HG02588 (cell line): Measurements from ENCODE around the gene ARAP1.
"Not testable (repeated sequence)": the region's sequence is repeated elsewhere in the genome, so short reads cannot be mapped to it uniquely, and the experiment has no call there.

Experiments used
- ATAC-seq: cut with Tn5 transposase; IDR thresholded peaks from one replicate; pipeline ENCODE4 v1.9.1; 2021; ENCODE audit warnings: mild to moderate bottlenecking, moderate library complexity; ENCODE audit not compliant: unreplicated experiment

Gene ARAP1

DNA sequence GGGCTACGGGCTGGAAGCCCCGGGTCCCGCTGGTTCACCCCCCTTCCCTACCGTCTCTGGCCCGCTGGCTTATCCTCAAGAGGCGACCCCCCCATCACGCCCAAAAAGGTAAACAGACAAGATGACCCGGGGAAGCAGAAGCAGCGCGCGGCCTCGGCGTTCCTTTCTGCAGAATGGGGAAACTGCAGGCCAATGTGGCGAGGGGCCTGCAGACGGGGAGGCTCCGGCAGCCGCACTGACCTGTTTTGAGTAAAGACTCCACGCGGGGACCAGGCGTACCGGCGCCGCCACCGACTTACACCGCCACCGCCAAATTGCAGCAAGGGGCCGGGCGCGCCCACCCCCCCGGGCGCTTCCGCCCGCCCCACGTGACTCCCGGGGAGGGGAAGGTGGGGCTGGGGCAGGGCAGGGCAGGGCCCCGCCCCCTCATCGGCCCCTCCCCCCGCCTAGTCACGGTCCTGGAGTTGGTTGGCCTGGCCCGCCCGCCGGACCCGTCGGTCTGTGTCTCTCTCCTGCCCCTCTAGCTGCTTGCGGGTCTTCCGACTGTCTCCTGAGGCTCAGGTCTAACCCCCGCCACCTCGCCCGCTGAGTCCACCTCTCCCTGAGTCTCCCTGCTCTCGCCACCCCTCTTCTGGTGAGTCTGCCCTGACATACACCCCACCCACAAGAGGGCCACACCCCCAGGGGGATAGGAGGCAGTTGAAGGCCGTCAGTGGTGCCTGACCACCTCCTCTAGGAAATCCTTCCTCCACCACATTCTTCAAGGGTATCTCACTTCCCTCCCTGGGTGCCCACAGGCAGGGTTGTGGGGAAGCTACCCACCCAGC lies at the start of gene ARAP1:
Gene ARAP1 (minus strand): TSS at position 321 of the 827 bp plus-strand sequence. CDS start 25,280 bp downstream, outside the sequence.
- ATAC-seq, result peak; percentile 68

DNA sequence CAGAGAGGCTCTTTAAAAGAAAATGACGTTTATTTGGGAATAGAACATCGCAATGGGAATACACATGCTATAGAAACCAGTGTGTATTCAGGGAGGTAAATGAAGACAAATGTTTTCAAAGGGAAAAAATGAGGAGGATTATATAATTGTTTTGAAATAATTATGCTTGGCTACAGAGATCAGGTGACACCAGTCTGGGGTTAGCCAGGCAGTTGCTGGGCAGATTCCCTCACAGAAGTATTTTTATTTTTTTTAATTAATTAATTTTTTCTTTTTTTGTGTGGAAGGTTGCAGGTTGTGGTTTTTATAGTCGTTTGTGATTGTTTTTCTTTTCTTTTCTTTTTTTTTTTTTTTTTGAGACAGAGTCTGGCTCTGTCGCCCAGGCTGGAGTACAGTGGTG lies 47.2 kb upstream of the ARAP1 start:
- ATAC-seq, result no peak

DNA sequence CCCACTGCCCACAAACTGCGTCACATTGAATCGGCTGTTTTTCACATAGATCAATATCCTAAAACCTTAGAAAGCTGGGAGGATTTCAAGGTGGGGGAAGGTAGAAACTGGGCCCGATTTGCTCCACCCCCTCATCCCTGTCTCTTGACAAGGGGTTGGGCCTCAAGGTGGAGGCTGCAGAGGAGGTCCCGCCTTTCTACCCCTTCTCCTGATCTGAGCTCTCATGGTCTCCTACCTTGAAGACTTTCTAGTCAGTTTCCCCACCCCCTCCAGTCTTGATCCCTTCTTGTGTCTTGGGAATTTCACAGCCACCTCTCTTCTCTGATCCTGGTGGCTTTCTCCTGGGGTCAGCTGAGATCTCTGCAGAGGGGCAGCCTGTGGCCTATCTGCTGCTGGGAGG lies 46.2 kb upstream of the ARAP1 start:
- ATAC-seq, result no peak

DNA sequence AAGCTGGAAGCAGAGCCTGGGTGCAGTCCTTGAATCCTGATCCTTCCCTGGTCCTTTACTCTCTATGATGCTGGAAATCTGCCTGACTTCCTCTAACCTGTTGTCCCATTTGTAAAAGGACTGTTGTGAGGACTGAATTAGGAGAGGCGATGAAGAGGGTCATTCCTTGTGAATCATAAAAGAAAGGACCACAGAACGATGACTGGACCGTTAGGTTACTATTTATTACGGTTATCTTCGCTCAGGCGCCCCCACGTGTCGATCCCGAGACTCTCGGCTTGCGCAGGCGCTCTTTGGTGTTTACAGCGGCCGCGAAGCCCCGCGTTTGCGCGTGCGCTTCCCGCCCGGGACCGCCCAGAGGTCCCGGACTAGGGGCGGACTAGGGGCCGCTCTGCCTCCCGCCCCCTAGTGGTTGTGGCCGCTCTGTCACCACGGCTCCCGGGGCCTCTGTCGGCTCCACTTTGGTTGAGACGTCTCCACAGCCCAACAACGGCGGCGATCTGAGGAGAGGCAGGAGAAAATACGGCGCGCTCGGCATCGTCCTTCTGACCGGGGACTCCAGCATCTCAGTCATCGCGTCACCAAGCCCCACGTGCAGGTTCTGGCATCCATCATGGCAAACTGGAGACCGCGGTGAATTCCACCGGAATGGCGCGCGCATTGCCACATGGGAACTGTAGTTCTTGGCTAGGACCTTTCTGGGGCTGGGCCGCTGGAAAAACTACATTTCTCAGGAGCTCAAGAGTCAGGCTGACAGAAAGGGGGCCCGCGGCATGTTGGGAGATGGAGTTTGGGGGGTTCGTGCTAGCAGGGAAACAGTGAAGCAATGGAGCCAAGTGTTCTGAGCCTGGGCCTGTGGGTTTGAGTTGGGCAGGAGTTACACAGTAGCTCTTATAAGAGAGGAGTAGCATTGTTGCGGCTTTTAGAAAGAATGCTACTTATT lies 41.5 kb upstream of the ARAP1 start, which contains the start of gene STARD10:
Gene STARD10 (minus strand): TSS at position 623 of the 943 bp plus-strand sequence. CDS start 12,866 bp downstream, outside the sequence.
- peak; percentile 90 for ATAC-seq

DNA sequence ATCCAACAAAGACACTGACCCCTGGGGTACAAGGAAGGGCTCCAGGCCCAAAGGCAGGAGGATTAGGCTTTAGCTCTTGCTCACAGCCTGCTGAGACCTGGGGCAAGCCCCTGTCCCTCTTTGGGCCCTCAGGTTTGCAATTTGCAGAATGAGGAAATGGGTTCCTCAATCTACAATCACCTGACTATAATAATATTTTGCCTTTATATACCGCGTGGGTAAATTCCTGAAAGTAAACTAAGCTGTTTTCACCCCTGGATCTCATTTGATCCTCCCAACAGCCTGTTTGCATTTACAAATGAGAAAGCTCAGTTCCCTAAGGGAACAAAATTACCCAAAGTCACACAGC lies 40.8 kb upstream of the ARAP1 start:
- no peak for ATAC-seq

DNA sequence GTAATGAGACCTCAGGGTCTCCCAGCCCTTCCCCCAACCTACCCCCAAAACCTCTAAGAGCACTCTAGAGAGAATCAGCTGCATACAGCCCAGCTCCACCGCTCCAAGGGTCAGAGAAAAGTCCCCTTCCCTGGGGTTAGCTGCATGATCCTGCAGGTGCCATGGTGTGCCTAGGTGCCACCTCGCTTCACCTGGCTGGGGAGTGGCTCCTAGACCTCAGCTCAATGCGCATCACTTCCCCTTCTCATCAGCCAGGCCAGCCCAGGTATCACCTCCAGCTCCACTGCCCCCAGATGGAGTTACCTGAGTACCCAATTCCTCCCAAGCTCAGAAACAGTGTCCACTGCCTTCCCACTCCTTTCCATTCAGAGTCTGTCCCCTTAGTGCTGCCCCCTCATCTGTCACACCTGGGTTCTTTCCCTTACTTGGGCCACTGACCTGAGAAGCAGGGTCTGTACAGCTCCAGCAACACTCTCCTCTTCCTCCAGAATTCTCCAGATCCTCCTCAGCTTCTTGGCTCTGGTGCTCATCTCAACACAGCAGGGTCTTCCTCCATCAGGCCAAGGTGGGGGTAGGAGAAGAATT lies 40.3 kb upstream of the ARAP1 start:
- ATAC-seq, result no peak

DNA sequence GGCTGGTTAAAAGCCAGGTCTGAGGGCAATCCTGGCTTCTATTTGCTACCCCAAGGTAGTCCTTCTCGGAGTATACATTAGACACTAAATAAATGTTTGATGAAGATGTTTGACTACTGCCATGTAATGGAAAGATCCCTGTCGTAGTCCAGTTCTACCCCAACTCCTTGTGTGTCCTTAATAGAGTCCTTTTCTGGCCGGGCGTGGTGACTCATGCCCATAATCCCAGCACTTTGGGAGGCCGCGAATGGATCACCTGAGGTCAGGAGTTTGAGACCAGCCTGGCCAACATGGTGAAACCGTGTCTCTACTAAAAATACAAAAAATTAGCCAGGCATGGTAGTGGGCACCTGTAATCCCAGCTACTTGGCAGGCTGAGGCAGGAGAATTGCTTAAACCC lies 39.0 kb upstream of the ARAP1 start:
- ATAC-seq, result not testable (repeated sequence)

DNA sequence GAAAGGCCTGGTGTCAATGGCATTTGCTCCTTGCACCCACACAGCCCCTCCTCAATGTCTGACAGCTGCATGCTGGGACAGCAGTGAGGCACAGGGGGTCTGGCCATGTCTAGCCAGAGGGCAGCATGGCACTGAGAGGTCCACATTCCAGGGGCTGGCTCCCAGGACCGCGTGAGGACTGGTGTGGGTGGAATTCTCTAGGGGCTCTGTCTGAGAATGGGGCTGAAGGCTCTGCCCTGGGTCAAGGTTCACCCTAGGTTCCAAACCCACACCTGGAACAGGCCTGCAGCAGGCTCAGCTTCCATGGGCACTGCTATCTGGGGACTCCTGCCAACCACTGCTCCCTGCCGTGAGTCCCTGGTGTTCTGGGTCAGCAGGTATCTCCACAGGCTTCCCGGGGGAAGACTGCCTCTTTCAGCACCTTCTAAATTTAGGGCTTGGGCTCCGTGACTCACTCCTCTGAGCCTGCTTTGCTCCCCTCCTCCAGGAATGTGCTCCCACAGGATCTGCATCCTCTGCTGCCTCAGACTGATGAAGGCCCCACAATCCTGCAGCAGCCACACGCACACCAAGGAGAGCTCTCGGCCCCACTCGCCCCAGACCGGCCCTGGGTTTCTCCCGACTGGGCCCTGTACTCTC lies 37.4 kb upstream of the ARAP1 start:
- ATAC-seq, result no peak

DNA sequence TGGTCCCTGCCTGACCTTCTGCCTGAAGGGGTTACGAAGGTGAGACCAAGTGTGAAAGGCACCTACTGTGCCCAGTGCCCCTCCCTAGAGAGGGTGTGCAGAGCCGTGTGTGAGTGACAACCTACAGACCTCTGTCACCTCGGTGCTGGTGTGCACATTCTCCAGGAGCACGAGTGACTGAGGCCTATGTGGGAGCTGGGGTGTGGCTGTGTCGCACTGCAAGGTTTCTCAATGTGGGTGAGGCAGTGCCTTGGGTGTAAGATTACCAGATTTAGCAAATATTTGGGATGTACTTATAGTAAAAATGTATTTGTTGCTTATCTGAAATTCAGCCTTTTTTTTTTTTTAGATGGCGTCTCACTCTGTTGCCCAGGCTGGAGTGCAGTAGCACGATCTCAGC lies 36.0 kb upstream of the ARAP1 start:
- no peak for ATAC-seq

DNA sequence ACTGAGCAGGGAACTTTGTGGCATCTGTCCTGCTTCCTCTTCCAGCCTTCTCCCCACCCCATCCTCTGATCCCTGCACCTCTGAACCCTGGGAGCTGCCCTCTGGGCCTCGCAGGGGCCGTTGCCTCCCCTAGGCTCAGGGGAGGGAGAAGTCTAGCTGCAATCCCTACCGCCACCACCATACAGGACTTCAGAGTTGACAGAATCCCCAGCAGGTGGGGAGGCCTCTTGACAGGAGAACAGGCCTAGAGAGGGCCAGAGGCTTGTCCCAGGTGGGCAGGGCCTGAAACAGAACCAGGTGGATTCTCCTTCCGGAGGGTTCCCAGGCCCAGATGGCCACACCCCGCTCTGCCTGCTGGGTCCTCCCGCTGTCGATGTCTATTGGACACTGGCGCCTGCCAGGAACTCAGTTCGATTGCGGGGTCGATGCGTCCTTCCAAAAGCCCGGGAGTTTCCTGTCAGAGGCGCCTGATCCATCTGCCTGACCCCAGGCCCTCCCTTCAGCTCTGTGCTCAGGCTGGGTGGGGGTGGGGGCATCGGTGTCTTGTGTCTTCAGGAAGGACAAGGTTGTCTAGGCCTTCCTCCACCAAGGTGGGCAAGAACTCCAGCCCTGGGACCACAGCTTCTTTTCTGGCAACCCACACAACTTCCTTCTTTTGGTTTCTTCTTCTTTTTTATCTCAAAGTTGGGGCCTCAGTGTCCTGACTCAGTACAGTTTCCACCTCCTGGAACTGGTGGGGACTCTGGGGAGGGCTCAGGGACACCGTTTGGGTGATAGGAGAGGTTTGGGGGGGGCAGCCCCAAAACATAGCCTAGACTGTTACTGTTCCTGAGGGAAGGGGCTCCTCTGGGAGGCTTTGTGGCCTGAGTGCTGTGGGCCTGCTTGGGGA lies 35.3 kb upstream of the ARAP1 start:
- ATAC-seq, result no peak

DNA sequence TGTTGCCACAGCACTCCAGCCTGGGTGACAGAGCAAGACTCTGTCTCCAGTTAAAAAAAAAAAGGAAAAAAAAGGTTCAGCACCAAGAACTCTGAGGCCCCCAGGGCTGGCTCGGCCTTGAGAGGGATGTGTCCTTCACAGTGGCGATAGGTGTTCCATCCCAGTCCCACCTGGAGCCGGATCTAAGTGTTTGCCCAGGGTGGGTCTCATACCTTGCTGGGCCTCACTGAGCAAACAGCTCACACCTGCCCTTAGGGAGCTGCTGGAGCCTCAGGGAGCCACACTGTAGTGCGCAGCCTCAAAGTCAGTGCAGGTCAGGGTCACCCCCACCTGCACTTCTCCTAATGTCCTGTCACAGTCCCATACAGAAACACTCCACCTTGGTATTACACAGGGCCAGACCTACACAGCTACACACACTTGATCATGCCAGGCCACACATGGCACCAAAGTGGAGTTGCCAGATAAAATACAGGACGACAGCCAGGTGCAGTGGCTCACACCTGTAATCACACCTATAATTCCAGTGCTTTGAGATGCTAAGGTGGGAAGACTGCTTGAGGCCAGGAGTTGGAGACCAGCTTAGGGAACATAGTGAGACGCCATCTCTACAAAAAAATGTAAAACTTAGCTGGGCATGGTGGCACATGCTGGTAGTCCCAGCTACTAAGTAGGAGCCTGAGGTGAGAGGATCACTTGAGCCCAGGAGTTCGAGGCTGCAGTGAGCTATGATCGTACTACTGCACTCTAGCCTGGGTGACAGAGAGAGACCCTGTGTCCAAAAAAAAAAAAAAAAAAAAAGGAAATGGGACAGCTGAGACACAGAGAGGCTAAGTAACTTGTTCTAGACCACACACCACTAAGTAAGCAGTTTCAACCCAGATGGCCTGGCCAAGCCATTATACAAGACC lies 34.4 kb upstream of the ARAP1 start:
- no peak for ATAC-seq

DNA sequence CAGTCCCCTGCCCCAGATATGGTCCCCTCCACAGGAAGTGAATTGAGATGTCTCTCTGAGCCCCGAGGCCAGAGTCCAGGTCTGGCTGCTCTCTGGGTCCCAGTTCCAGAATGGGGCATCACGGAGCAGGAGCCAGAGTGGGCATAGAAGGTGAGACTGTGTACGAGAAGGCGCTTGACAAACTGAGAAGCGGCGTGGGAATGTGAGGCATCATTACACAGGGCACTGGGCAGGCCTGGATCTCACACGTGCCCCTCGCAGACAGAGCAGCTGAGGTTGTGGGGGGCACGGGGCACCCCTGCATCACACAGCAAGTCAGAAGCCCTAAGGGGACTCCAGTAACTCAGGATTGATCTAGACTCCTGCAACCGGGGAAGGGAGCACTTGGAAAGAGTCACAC lies 32.5 kb upstream of the ARAP1 start:
- ATAC-seq, result no peak

DNA sequence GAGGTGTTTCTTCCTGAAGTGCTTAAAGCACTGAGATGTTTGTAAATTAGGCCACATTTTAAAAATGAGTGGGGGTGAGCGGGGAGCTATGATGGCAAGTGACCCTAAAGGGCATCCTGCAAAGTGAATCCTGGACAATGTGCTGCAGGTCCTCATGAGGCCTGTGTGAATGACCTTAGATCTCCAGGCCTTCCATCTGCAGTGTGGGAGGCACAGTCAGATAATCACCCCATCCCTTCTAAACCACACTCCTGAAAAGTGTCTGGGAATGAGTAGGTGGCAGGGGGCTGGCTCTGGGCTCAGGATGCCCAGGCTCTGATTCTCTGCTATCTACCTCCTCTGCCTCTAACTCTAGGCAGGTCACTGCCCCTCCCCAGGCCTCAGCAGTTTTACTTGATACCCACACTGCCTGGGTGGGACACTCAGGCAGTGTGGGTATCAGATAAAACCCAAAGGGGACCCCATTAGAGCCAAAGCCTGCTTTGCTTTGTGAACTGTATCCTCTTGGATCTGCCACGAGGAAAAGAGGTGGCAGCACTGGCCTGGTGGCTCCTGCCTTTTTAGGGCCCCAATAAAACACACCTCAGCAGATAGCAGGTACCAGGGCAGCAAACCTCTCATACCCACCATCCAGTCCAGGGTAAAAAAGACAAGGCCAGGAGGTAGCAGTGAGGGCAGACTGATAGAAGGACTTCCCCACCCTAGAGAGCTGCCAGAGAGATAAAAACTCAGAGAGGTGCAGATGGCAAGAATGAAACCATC lies 31.1 kb upstream of the ARAP1 start:
- ATAC-seq, result no peak

DNA sequence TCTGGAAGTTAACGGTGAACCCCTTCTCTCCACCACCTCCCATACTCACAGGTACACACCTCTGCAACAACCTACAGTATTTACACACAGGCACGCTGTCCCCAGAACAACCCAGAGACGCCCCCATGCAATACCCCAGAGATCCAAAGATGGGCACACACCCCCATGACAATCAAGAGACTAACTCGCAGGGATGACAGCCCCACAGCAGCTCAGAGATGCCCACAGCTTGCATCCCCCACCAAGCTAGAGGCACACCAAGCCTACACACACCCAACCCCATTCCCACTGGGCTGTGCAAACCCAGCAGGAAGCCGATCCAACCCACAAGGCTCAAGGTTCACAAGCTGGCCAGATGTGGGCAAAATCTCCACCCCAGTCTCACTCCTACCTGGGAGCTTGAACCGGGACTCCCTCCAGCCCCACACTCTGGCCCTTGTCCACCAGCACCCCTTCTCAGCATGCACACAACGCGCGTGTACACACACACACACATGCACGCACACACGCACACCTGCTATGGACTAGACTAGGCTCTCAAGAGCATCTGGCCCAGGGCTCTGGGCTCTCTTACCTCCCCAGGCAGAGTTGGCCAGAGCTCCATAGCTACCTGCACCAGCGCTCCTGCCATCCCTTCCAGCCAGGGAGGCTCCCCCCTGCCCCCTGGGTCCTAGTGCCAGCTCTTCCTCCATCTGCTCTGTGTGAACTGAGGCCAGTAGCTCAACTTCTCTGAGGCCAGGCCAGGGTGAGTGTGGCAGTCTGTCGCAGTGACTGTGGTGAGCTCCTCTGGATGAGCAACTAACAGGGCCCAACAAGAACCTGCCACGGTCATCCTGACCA lies 30.1 kb upstream of the ARAP1 start:
- ATAC-seq, result peak; percentile 14

DNA sequence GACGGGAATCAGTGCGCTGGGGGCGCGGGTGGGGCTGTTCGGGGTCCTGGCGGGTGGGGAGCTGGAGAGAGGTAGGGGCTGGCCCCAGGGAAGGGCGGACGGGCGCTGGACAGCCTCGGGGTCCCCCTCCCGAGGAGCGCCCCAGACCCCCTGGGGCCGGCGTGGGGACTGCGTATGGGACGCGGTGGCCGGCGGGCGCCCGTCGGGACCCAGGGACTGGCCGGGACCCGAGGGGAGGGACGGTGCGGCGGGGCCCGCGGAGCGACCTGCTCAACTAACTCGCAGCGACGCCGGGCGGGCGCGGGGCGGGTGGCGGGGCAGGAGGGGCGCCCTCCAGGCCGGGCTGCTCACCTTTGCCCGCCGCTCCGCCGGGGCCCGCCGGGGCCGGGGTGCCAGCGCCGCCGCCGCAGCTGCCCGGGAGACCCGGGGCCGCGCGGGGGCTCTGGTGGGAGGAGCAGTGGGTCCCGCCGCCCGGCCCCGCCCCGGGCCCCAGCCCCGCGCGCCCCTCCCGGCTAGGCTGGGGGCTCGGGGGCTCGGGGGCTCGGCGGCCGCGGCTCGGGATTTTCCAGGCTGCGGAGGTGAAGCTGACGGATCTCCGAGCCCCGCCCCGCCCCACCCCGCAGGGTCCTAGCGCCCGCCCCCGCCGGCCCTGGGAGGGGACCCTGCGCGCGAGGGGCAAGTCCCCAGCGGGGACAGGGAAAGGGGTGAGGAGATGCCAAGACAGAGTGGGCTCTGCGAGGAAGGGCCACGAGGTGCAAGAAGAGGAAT lies 29.3 kb upstream of the ARAP1 start:
- peak; percentile 41 for ATAC-seq

DNA sequence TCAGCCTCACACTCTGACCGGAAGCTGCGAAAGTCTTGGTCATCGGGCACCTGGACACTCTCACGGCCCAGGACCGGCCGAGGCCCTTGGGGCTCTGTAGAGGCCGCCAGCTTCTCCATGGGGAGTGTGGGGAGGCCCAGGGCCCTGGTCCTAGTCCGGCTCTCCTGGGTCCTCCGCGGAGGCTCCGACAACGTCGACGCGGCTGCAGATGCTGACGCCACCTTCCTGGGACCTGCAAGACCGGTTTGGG lies 28.8 kb upstream of the ARAP1 start:
- ATAC-seq, result no peak
